Sigmoid colon (tissue), 7 donors: ENCODE data around the gene GDF3. TPM values are rescaled to one million over a fixed set of nuclear protein-coding genes. Genes with fewer than 3 reads are reported as not detected.

ENCODE experiments used
- DNase-seq: peaks from one replicate; pipeline ENCODE4 v3.0.0-alpha.2; 2019
- H3K27ac ChIP-seq, 4 donors: fragments of 200-600 bp; sonication (generic); one replicate each; pipeline ENCODE4 v1.5.1; 2016 to 2019; ENCODE audit warnings: mild to moderate bottlenecking in 1 of 4
- H3K27me3 ChIP-seq, 3 donors: fragments of 200-600 bp; sonication (generic); one replicate each; pipeline ENCODE4 v1.5.1; 2019; ENCODE audit warnings: mild to moderate bottlenecking in 1 of 3
- H3K36me3 ChIP-seq, 4 donors: fragments of 200-600 bp; sonication (generic); one replicate each; pipeline ENCODE4 v1.5.1; 2016 to 2019
- H3K4me1 ChIP-seq, 4 donors: fragments of 200-600 bp; sonication (generic); one replicate each; pipeline ENCODE4 v1.5.1; 2017 to 2019
- H3K4me3 ChIP-seq, 4 donors: fragments of 200-600 bp; sonication (generic); one replicate each; pipeline ENCODE4 v1.5.1; 2017 to 2019; ENCODE audit warnings: mild to moderate bottlenecking in 2 of 4, moderate library complexity in 1 of 4
- H3K9me3 ChIP-seq, 4 donors: fragments of 200-600 bp in 3 of 4; sonication (generic) in 3 of 4; one replicate each; pipeline versions ENCODE4 v1.5.1 to v1.6.1; 2013 to 2019
- CTCF ChIP-seq, 4 experiments: fragments of 450-650 bp in 3 of 4; fragments of 200-600 bp in 1 of 4; IDR thresholded peaks; one replicate each; pipeline ENCODE4 v1.5.1; 2016 to 2019; ENCODE audit warnings: antibody characterized with exemption in 4 of 4, mild to moderate bottlenecking in 3 of 4, moderate library complexity in 2 of 4
- EP300 ChIP-seq, 4 donors: sonication (generic); formaldehyde crosslinking; IDR thresholded peaks; one replicate each; pipeline ENCODE4 v1.6.1; 2017; ENCODE audit warnings: antibody characterized with exemption in 4 of 4
- POLR2A ChIP-seq, 2 donors: fragments of 450-650 bp; IDR thresholded peaks; one replicate each; pipeline ENCODE4 v1.6.1; 2016; ENCODE audit warnings: antibody characterized with exemption in 2 of 2, mild to moderate bottlenecking in 2 of 2, moderate library complexity in 2 of 2
- POLR2AphosphoS5 ChIP-seq, 4 donors: sonication (generic); formaldehyde crosslinking; IDR thresholded peaks; one replicate each; pipeline ENCODE4 v1.6.1; 2017; ENCODE audit warnings: antibody characterized with exemption in 4 of 4
- WGBS, 2 donors: extraction: QIAGEN DNeasy Blood & Tissue Kit; methylation state at CpG; one replicate each; pipeline ENCODE4 v1.1.7; 2013; 5-methylcytosine and 5-hydroxymethylcytosine counted together
- intact Hi-C: fragments of 100-400 bp; cut with DNase I; formaldehyde crosslinking; loops from one replicate; pipeline ENCODE4 v1.15.1; 2023
- polyA plus RNA-seq, 3 donors: library from polyadenylated mRNA; stranded (reverse); fragments of 200-250 nt; gene quantifications; one replicate each; pipeline ENCODE4 v1.2.3, GENCODE V29; 2013
- total RNA-seq, 4 donors: library from RNA; depleted of rRNA; stranded (reverse); fragments of >200 nt; gene quantifications; one replicate each; pipeline ENCODE4 v1.1.0, GENCODE V29; 2016
- donor health status: healthy with polysubstance abuse.
- donor health status: Bipolar disorder and iron deficiency.
- donor health status: healthy.

The GDF3 gene
- total and polyA plus RNA-seq, 7 donors = not detected

GRCh38 chr12:7668171-7668570 lies 27.4 kb downstream of the GDF3 start:
- Histone ChIP-seq H3K27me3 (no peaks in the 10 kb centered on the region), H3K4me1 (no peaks in the 10 kb centered on the region), H3K36me3 (no peaks in the 10 kb centered on the region), H3K4me3 (no peak overlapping the region), H3K9me3 (no peaks in the 10 kb centered on the region), H3K27ac (no peak overlapping the region)
- DNase-seq = no peak
- no peak for TF ChIP-seq CTCF (IDR thresholded peaks at IDR 0.05)
- no peak for TF ChIP-seq POLR2A (IDR thresholded peaks at IDR 0.05)
- no peak for TF ChIP-seq POLR2AphosphoS5 (IDR thresholded peaks at IDR 0.05)
- no peak for TF ChIP-seq EP300 (IDR thresholded peaks at IDR 0.05)
- intact Hi-C loops = no loop called here
- 61 to 82% methylated on average over 5 of the region's 5 CpGs for WGBS, 2 donors

- 71 to 81% methylated on average over 4 of the region's 4 CpGs for WGBS, 2 donors
- no peak for TF ChIP-seq CTCF (IDR thresholded peaks at IDR 0.05)
- no peak for TF ChIP-seq EP300 (IDR thresholded peaks at IDR 0.05)
- no peak for TF ChIP-seq POLR2AphosphoS5 (IDR thresholded peaks at IDR 0.05)
- TF ChIP-seq POLR2A (IDR thresholded peaks at IDR 0.05) = no peak
- Histone ChIP-seq H3K27ac (no peak overlapping the region), H3K4me3 (no peak overlapping the region), H3K4me1 (no peaks in the 10 kb centered on the region), H3K9me3 (no peaks in the 10 kb centered on the region), H3K27me3 (no peaks in the 10 kb centered on the region), H3K36me3 (no peaks in the 10 kb centered on the region)
- intact Hi-C loops = no loop called here
- DNase-seq = no peak
These were observed 28.4 kb downstream of the GDF3 start for GRCh38 chr12:7667125-7667524.

GRCh38 chr12:7666595-7666994 lies 29.0 kb downstream of the GDF3 start:
- TF ChIP-seq POLR2A (IDR thresholded peaks at IDR 0.05) (no peak), CTCF (IDR thresholded peaks at IDR 0.05) (no peak), POLR2AphosphoS5 (IDR thresholded peaks at IDR 0.05) (no peak), EP300 (IDR thresholded peaks at IDR 0.05) (no peak)
- Histone ChIP-seq H3K4me1 (no peaks in the 10 kb centered on the region), H3K4me3 (no peak overlapping the region), H3K36me3 (no peaks in the 10 kb centered on the region), H3K27ac (no peak overlapping the region), H3K27me3 (no peaks in the 10 kb centered on the region), H3K9me3 (no peaks in the 10 kb centered on the region)
- DNase-seq = no peak
- 79 to 86% methylated on average over 5 of the region's 5 CpGs for WGBS, 2 donors
- intact Hi-C loops = no loop called here

- TF ChIP-seq EP300 (IDR thresholded peaks at IDR 0.05) (no peak), CTCF (IDR thresholded peaks at IDR 0.05) (no peak), POLR2A (IDR thresholded peaks at IDR 0.05) (no peak), POLR2AphosphoS5 (IDR thresholded peaks at IDR 0.05) (no peak)
- Histone ChIP-seq H3K27ac (no peak overlapping the region), H3K36me3 (no peaks in the 10 kb centered on the region), H3K4me1 (no peaks in the 10 kb centered on the region), H3K27me3 (no peaks in the 10 kb centered on the region), H3K4me3 (no peak overlapping the region), H3K9me3 (no peaks in the 10 kb centered on the region)
- 70 to 90% methylated on average over 5 of the region's 5 CpGs for WGBS, 2 donors
- no peak for DNase-seq
- intact Hi-C loops = no loop called here
These were observed 33.8 kb downstream of the GDF3 start for GRCh38 chr12:7661741-7662140.

GRCh38 chr12:7656121-7656520 lies 39.5 kb downstream of the GDF3 start:
- Histone ChIP-seq H3K36me3 (no peaks in the 10 kb centered on the region), H3K4me3 (no peak overlapping the region), H3K9me3 (no peaks in the 10 kb centered on the region), H3K27me3 (no peaks in the 10 kb centered on the region), H3K27ac (no peak overlapping the region), H3K4me1 (no peaks in the 10 kb centered on the region)
- TF ChIP-seq CTCF (IDR thresholded peaks at IDR 0.05) = no peak
- no peak for TF ChIP-seq POLR2A (IDR thresholded peaks at IDR 0.05)
- TF ChIP-seq EP300 (IDR thresholded peaks at IDR 0.05) = no peak
- no peak for TF ChIP-seq POLR2AphosphoS5 (IDR thresholded peaks at IDR 0.05)
- intact Hi-C loops = no loop called here
- no peak for DNase-seq
- WGBS, 2 donors = 73 to 78% methylated on average over 5 of the region's 5 CpGs
